PC-9 (cell line): Measurements from ENCODE around the gene RNF41. TPM values are rescaled to one million over a fixed set of nuclear protein-coding genes. Genes with fewer than 3 reads are reported as not detected.

Source experiments
- BruUV-seq: library from RNA; stranded (reverse); fragments of 400-500 nt; replicated peaks from 2 replicates; lab custom pipeline; 2021; lab: Mats Ljungman, UMichigan
- CTCF ChIA-PET: fragments of 300-600 bp; sonication (Branson Sonifier 250); formaldehyde crosslinking; loops from one replicate; lab custom pipeline; 2022; ENCODE audit warnings: antibody characterized with exemption; lab: Charles Lee
- POLR2A ChIA-PET: fragments of 300-600 bp; sonication (Branson Sonifier 250); formaldehyde crosslinking; loops from one replicate; lab custom pipeline; 2022; ENCODE audit warnings: antibody characterized with exemption; ENCODE audit not compliant: unreplicated experiment; lab: Charles Lee
- DNase-seq, 2 experiments: peaks; one replicate each; pipeline versions ENCODE4 v3.0.0 to v3.0.0-alpha.2; 2015 to 2022; ENCODE audit warnings: mixed read lengths in 1 of 2
- H2AFZ ChIP-seq: fragments of 200-600 bp; sonication (generic); 2 replicates; pipeline ENCODE4 v1.8.1; 2017; ENCODE audit warnings: antibody characterized with exemption
- H3F3A ChIP-seq: fragments of 200-600 bp; sonication (generic); 2 replicates; pipeline ENCODE4 v1.8.1; 2017; ENCODE audit warnings: antibody characterized with exemption, mild to moderate bottlenecking, low read depth; ENCODE audit not compliant: insufficient read depth
- H3K27ac ChIP-seq: fragments of 200-600 bp; sonication (generic); 2 replicates; pipeline ENCODE4 v1.6.1; 2016; ENCODE audit warnings: mixed run types
- H3K27me3 ChIP-seq: fragments of 200-600 bp; sonication (generic); 2 replicates; pipeline ENCODE4 v1.6.1; 2016; ENCODE audit warnings: low read depth, mixed run types; ENCODE audit not compliant: insufficient read depth
- H3K36me3 ChIP-seq: fragments of 200-600 bp; sonication (generic); 2 replicates; pipeline ENCODE4 v1.6.1; 2016; ENCODE audit warnings: low read depth, mixed run types
- H3K4me1 ChIP-seq: fragments of 200-600 bp; sonication (generic); replicated peaks from 2 replicates; pipeline ENCODE4 v1.6.1; 2016; ENCODE audit warnings: mixed run types; ENCODE audit not compliant: insufficient read depth
- H3K4me2 ChIP-seq: fragments of 200-600 bp; sonication (generic); 2 replicates; pipeline ENCODE4 v1.6.1; 2017; ENCODE audit warnings: mixed run types
- H3K4me3 ChIP-seq: fragments of 200-600 bp; sonication (generic); 2 replicates; pipeline ENCODE4 v1.6.1; 2016; ENCODE audit warnings: mixed run types
- H3K79me2 ChIP-seq: fragments of 200-600 bp; sonication (generic); 2 replicates; pipeline ENCODE4 v1.6.1; 2017; ENCODE audit warnings: low read depth, mixed run types
- H3K9me2 ChIP-seq: fragments of 200-600 bp; sonication (generic); 2 replicates; pipeline ENCODE4 v1.8.1; 2017; ENCODE audit warnings: mild to moderate bottlenecking; ENCODE audit not compliant: insufficient read depth
- H3K9me3 ChIP-seq: fragments of 200-600 bp; sonication (generic); 2 replicates; pipeline ENCODE4 v1.8.1; 2016; ENCODE audit warnings: low read depth; ENCODE audit not compliant: insufficient read depth
- H4K20me1 ChIP-seq: fragments of 200-600 bp; sonication (generic); 2 replicates; pipeline ENCODE4 v1.8.1; 2017; ENCODE audit not compliant: insufficient read depth
- EZH2 ChIP-seq: fragments of 200-600 bp; sonication (generic); IDR thresholded peaks from 2 replicates; pipeline ENCODE4 v1.8.0; 2017; ENCODE audit warnings: antibody characterized with exemption, low read depth
- intact Hi-C: fragments of 100-400 bp; cut with micrococcal nuclease; formaldehyde crosslinking; loops from one replicate; pipeline ENCODE4 v1.10.0; 2022; ENCODE audit not compliant: unreplicated experiment
- total RNA-seq: library from RNA; stranded (reverse); gene quantifications from 2 replicates; pipeline ENCODE4 v1.2.3, GENCODE V29; 2021
- TF ChIP-seq, protein P1 (sequence below): fragments of 200-600 bp; sonication (generic); conservative IDR thresholded peaks from 2 replicates; pipeline ENCODE4 v1.6.1; 2017; ENCODE audit warnings: mixed run types, antibody characterized with exemption, mild to moderate bottlenecking, moderate library complexity

Gene RNF41
- total RNA-seq, 1 experiment from 2014 or later: 33.4 TPM

DNA sequence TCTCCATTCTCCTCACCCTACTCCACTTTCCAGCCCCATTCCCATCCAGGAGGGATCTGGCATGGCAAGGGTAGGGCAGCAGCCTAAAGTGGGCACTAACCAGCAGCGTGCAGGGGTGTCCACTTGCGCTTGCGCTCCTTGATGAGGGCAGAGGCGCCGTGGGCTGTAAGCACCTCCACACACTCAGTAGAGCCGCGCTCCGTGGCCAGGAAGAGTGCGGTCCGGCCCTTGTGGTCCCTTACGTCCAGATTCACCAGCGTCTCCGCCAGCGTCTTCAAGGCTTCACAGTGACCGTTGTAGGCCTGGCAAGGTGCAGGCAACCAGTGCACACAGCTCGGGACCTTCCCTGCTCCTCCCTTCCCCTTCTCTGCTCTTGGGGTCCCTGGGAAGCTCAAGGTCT is 26.2 kb upstream of the RNF41 start:
- POLR2A ChIA-PET: interaction anchor here (0.5 kb wide), 1 partner anchor 9 kb away, joined by 11 read pairs; no protein-coding TSS in a partner anchor
- BruUV-seq: no TSS peak
- no peaks in the 10 kb centered on the region for H3K27me3 ChIP-seq
- H3F3A ChIP-seq: no peaks in the 10 kb centered on the region
- no peak overlapping the region for H3K4me3 ChIP-seq
- no peak overlapping the region for H3K27ac ChIP-seq
- peaks cover 18% of the 10 kb centered on the region; the same call in 1 of the 2 replicates for H3K36me3 ChIP-seq
- no peak overlapping the region for H3K4me2 ChIP-seq
- no peaks in the 10 kb centered on the region for H3K79me2 ChIP-seq
- intact Hi-C loops: no loop called here
- H3K9me3 ChIP-seq: no peaks in the 10 kb centered on the region
- no peaks in the 10 kb centered on the region for H3K4me1 ChIP-seq
- H2AFZ ChIP-seq: no peak overlapping the region
- no peaks in the 10 kb centered on the region; the same call in 1 of the 2 replicates for H4K20me1 ChIP-seq
- no peak for DNase-seq
- TF ChIP-seq, protein P1, sequence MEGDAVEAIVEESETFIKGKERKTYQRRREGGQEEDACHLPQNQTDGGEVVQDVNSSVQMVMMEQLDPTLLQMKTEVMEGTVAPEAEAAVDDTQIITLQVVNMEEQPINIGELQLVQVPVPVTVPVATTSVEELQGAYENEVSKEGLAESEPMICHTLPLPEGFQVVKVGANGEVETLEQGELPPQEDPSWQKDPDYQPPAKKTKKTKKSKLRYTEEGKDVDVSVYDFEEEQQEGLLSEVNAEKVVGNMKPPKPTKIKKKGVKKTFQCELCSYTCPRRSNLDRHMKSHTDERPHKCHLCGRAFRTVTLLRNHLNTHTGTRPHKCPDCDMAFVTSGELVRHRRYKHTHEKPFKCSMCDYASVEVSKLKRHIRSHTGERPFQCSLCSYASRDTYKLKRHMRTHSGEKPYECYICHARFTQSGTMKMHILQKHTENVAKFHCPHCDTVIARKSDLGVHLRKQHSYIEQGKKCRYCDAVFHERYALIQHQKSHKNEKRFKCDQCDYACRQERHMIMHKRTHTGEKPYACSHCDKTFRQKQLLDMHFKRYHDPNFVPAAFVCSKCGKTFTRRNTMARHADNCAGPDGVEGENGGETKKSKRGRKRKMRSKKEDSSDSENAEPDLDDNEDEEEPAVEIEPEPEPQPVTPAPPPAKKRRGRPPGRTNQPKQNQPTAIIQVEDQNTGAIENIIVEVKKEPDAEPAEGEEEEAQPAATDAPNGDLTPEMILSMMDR: no peak
- TF ChIP-seq EZH2: no peak
- no peaks in the 10 kb centered on the region for H3K9me2 ChIP-seq
- CTCF ChIA-PET: no interaction called here

DNA sequence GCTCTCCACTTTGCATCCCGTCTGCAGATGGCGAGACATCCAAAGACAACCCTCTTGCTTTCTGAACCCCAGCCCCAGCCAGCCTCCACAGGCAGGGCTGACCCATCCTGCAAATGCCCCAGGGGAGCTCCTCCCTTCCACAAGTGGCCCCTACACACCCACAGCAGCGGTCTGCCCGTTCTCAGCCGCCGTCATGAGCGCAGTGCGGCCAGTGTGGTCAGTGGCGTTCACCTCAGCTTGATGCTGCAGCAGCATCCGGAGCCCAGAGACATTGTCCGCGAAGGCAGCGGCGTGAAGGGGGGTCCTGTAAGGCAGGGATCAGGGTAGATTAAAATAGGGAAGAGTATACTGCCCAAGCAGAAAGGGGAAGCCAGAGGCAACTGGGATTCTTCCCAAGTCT is 22.8 kb upstream of the RNF41 start:
- H4K20me1 ChIP-seq: no peaks in the 10 kb centered on the region; the same call in 1 of the 2 replicates

DNA sequence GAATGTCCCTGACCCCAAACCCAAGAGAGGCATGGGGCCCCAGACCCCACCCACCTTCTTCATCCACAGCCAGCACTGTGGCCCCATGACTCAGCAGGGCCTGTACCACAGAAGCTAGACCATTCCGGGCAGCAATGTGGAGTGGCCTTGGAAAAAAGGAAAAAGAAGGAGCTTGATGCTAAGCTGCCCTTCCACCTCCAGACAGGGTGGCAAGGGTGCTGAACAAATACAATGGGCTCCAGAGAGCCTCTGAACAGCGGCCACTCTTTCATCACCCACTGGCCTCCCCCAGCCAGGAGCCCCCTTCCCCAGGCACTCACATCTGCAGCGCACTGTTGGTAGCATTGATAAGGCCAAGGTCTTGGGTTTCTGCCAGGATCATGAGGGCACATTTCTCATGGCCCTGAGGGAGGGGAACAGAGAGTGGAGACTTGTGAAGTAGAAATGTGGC is 22.0 kb upstream of the RNF41 start:
- no peaks in the 10 kb centered on the region for H3K4me1 ChIP-seq
- H3K4me3 ChIP-seq: no peak overlapping the region
- H3K27ac ChIP-seq: no peak overlapping the region
- no peak overlapping the region for H2AFZ ChIP-seq
- no peaks in the 10 kb centered on the region for H3K9me3 ChIP-seq
- TF ChIP-seq, protein P1: no peak
- no peak for TF ChIP-seq EZH2
- H3K79me2 ChIP-seq: no peaks in the 10 kb centered on the region
- H3K36me3 ChIP-seq: 0 out of 2 replicates have a peak, but pooled peaks cover 11% of the 10 kb centered on the region
- no peaks in the 10 kb centered on the region; the same call in 1 of the 2 replicates for H4K20me1 ChIP-seq
- ChIA-PET CTCF (no interaction called here), POLR2A (no interaction called here)
- no peak for DNase-seq
- BruUV-seq: no TSS peak
- intact Hi-C loops: no loop called here
- no peaks in the 10 kb centered on the region for H3K9me2 ChIP-seq
- H3F3A ChIP-seq: no peaks in the 10 kb centered on the region
- no peaks in the 10 kb centered on the region for H3K27me3 ChIP-seq
- no peak overlapping the region for H3K4me2 ChIP-seq

More for the DNA sequence above, 22.8 kb upstream of the RNF41 start:
- Histone ChIP-seq H3K36me3 (peaks cover 16% of the 10 kb centered on the region; the same call in 1 of the 2 replicates), H3K4me2 (no peak overlapping the region), H3K79me2 (no peaks in the 10 kb centered on the region), H3K27me3 (no peaks in the 10 kb centered on the region), H3K9me2 (no peaks in the 10 kb centered on the region), H3K4me1 (no peaks in the 10 kb centered on the region), H2AFZ (no peak overlapping the region), H3K9me3 (no peaks in the 10 kb centered on the region), H3K4me3 (no peak overlapping the region), H3K27ac (no peak overlapping the region), H3F3A (no peaks in the 10 kb centered on the region)
- TF ChIP-seq, protein P1: no peak
- TF ChIP-seq EZH2: no peak
- ChIA-PET POLR2A (no interaction called here), CTCF (no interaction called here)
- intact Hi-C loops: no loop called here
- no peak for DNase-seq
- BruUV-seq: no TSS peak
